ENCODE results near the gene SETD2.

DNA sequence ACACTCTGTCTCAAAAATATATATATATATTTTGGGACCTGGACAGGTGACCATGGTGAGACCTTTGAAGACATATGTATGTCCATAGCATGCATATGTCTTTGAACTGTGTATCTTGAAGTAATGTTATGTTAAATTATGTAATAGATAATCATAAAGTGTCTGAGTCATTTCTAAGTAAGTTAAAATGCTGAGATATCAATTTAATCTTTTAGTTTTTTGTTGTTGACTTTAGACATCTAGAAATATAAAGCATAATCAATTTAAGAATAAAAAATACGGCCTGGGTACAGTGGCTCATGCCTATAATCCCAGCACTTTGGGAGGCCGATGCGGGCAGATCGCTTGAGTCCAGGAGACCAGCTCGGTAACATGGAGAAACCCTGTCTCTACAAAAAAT, 12.7 kb upstream of the SETD2 start:
- TF ChIP-seq POLR2A (IDR thresholded peaks at IDR 0.05) (no peak), POLR2AphosphoS5 (IDR thresholded peaks at IDR 0.05) (no peak), CTCF (IDR thresholded peaks at IDR 0.05) (no peak), EP300 (IDR thresholded peaks at IDR 0.05; ENCODE audit: low read depth) (no peak)

Data from transverse colon (tissue), 4 donors.